CD4-positive, alpha-beta T cell (primary cell): ENCODE data around the gene PLCL1. TPM values are rescaled to one million over a fixed set of nuclear protein-coding genes. Genes with fewer than 3 reads are reported as not detected.

ENCODE experiments used
- ATAC-seq: fragments of 200-7000 bp; cut with Tn5 transposase; one replicate; pipeline ENCODE4 v1.10.0; 2022; ENCODE audit warnings: mild to moderate bottlenecking; ENCODE audit not compliant: poor library complexity
- CTCF ChIA-PET: fragments of 350-600 bp; sonication (Branson Sonifier 250); formaldehyde crosslinking; loops from one replicate; lab custom pipeline; 2021; ENCODE audit warnings: antibody characterized with exemption, inconsistent platforms; lab: Charles Lee
- POLR2A ChIA-PET: fragments of 350-600 bp; sonication (Branson Sonifier 250); formaldehyde crosslinking; loops from one replicate; lab custom pipeline; 2021; ENCODE audit warnings: antibody characterized with exemption, inconsistent platforms; lab: Charles Lee
- DNase-seq, 14 experiments: peaks; one replicate each; pipeline ENCODE4 v3.0.0-alpha.2; 2013 to 2020; ENCODE audit warnings: mixed read lengths in 2 of 14
- H3K27ac ChIP-seq, 2 donors: one replicate each; pipeline versions ENCODE4 v1.5.1 to v1.7.0; 2013; ENCODE audit warnings: low read length in 2 of 2, low read depth in 1 of 2, mild to moderate bottlenecking in 1 of 2
- H3K27me3 ChIP-seq, 2 experiments: 1 replicate in 1 of 2; 2 replicates in 1 of 2; pipeline versions ENCODE4 v1.6.1 to v1.7.0; 2013; ENCODE audit warnings: low read length in 2 of 2, control low read depth in 1 of 2, mild to moderate bottlenecking in 1 of 2, moderate library complexity in 1 of 2; ENCODE audit not compliant: insufficient read depth in 2 of 2, control insufficient read depth in 1 of 2
- H3K36me3 ChIP-seq: one replicate; pipeline ENCODE4 v1.6.1; 2013; ENCODE audit warnings: low read length, control low read depth; ENCODE audit not compliant: insufficient read depth
- H3K4me1 ChIP-seq: one replicate; pipeline ENCODE4 v1.6.1; 2013; ENCODE audit warnings: low read length, control low read depth; ENCODE audit not compliant: insufficient read depth
- H3K4me3 ChIP-seq: one replicate; pipeline ENCODE4 v1.5.1; 2013; ENCODE audit warnings: mild to moderate bottlenecking, low read length, moderate library complexity
- H3K9me3 ChIP-seq, 2 experiments: 1 replicate in 1 of 2; 2 replicates in 1 of 2; pipeline versions ENCODE4 v1.6.1 to v1.7.0; 2013; ENCODE audit warnings: low read length in 2 of 2, mild to moderate bottlenecking in 2 of 2, control low read depth in 1 of 2, moderate library complexity in 1 of 2; ENCODE audit not compliant: control insufficient read depth in 1 of 2, insufficient read depth in 1 of 2
- H3K27ac Mint-ChIP-seq: one replicate; pipeline ENCODE4 v1.8.0; 2020; ENCODE audit warnings: mixed read lengths
- H3K27me3 Mint-ChIP-seq: one replicate; pipeline ENCODE4 v1.8.0; 2021; ENCODE audit warnings: mixed read lengths
- H3K36me3 Mint-ChIP-seq: one replicate; pipeline ENCODE4 v1.8.0; 2021; ENCODE audit warnings: low read depth, mixed read lengths
- H3K4me1 Mint-ChIP-seq: one replicate; pipeline ENCODE4 v1.8.0; 2021; ENCODE audit warnings: low read depth, mixed read lengths
- H3K4me3 Mint-ChIP-seq: one replicate; pipeline ENCODE4 v1.8.0; 2020; ENCODE audit warnings: mild to moderate bottlenecking, mixed read lengths
- H3K9me3 Mint-ChIP-seq: one replicate; pipeline ENCODE4 v1.8.0; 2020; ENCODE audit warnings: mixed read lengths
- CTCF ChIP-seq: fragments of 200-600 bp; IDR thresholded peaks from one replicate; pipeline ENCODE4 v1.8.0; 2022; ENCODE audit warnings: antibody characterized with exemption, mild to moderate bottlenecking
- intact Hi-C, 2 experiments: fragments of 100-400 bp; cut with DNase I in 1 of 2; cut with micrococcal nuclease in 1 of 2; formaldehyde crosslinking; loops; one replicate each; pipeline versions ENCODE4 v1.15.1 to v1.9.0; 2023 to 2025; cut with DNase I, micrococcal nuclease
- total RNA-seq, 174 experiments: library from RNA in 2 of 174; stranded (reverse) in 2 of 174; gene quantifications; one replicate each; pipeline ENCODE4 v1.2.3 and lab custom pipeline; 2021 to 2026

Gene PLCL1
- total RNA-seq, 2 experiments from 2014 or later, result 27.0 to 28.3 TPM

- H3K4me1 ChIP-seq, result no peaks in the 10 kb centered on the region
- DNase-seq (no peak), ATAC-seq (no peak)
- Mint-ChIP-seq H3K9me3 (no peaks in the 10 kb centered on the region), H3K4me3 (no peak overlapping the region), H3K36me3 (no peaks in the 10 kb centered on the region), H3K27me3 (no peaks in the 10 kb centered on the region), H3K4me1 (peaks cover 62% of the 10 kb centered on the region), H3K27ac (no peak overlapping the region)
- no peaks in the 10 kb centered on the region for H3K27me3 ChIP-seq
- H3K4me3 ChIP-seq, result no peak overlapping the region
- no peak for TF ChIP-seq CTCF
- ChIA-PET POLR2A (no interaction called here), CTCF (no interaction called here)
- peaks cover 3% of the 10 kb centered on the region for H3K36me3 ChIP-seq
- H3K9me3 ChIP-seq, result no peaks in the 10 kb centered on the region
- intact Hi-C loops, result no loop called here
- no peak overlapping the region for H3K27ac ChIP-seq
These were observed 123.6 kb downstream of the PLCL1 start for GRCh38 chr2:197927994-197928393.

- DNase-seq, result no peak
- no peaks in the 10 kb centered on the region for H3K36me3 Mint-ChIP-seq
- ChIA-PET POLR2A (no interaction called here), CTCF (no interaction called here)
- ATAC-seq, result no peak
- Histone ChIP-seq H3K4me1 (no peaks in the 10 kb centered on the region), H3K9me3 (no peaks in the 10 kb centered on the region), H3K36me3 (peaks cover 3% of the 10 kb centered on the region), H3K27ac (no peak overlapping the region), H3K4me3 (no peak overlapping the region), H3K27me3 (no peaks in the 10 kb centered on the region)
- no peaks in the 10 kb centered on the region for H3K9me3 Mint-ChIP-seq
- intact Hi-C loops, result no loop called here
- no peak for TF ChIP-seq CTCF
- peaks cover 71% of the 10 kb centered on the region for H3K4me1 Mint-ChIP-seq
- no peaks in the 10 kb centered on the region for H3K27me3 Mint-ChIP-seq
- H3K27ac Mint-ChIP-seq, result no peak overlapping the region
- no peak overlapping the region for H3K4me3 Mint-ChIP-seq
These were observed 124.9 kb downstream of the PLCL1 start for GRCh38 chr2:197929008-197929885.

GRCh38 chr2:197929886-197930227 is 125.5 kb downstream of the PLCL1 start:
- H3K4me3 ChIP-seq, result no peak overlapping the region
- H3K27ac ChIP-seq, result no peak overlapping the region
- H3K27ac Mint-ChIP-seq, result no peak overlapping the region
- no peak for TF ChIP-seq CTCF
- peaks cover 3% of the 10 kb centered on the region for H3K36me3 ChIP-seq
- H3K27me3 Mint-ChIP-seq, result no peaks in the 10 kb centered on the region
- H3K4me1 Mint-ChIP-seq, result peaks cover 70% of the 10 kb centered on the region
- no peak overlapping the region for H3K4me3 Mint-ChIP-seq
- ChIA-PET POLR2A (no interaction called here), CTCF (no interaction called here)
- DNase-seq (no peak), ATAC-seq (no peak)
- H3K4me1 ChIP-seq, result no peaks in the 10 kb centered on the region
- H3K9me3 Mint-ChIP-seq, result no peaks in the 10 kb centered on the region
- intact Hi-C loops, result loop anchor here in 1 of 2 experiments (5.0 kb wide), 1 partner anchor 128 kb away; the partner anchor contains the start of gene PLCL1
- no peaks in the 10 kb centered on the region for H3K27me3 ChIP-seq
- H3K36me3 Mint-ChIP-seq, result no peaks in the 10 kb centered on the region
- no peaks in the 10 kb centered on the region for H3K9me3 ChIP-seq
